GM12864 (cell line): Measurements from ENCODE around the gene SYNPO2L.

Experiments used
- DNase-seq: peaks from one replicate; pipeline ENCODE4 v3.0.0-alpha.2; 2011; ENCODE audit warnings: low read depth
- H3K4me3 ChIP-seq: 2 replicates; pipeline ENCODE4 v1.5.1; 2011; ENCODE audit warnings: mild to moderate bottlenecking, low read depth, low read length, control low read depth
- TF ChIP-seq, protein P1 (sequence below): IDR thresholded peaks from 2 replicates; pipeline ENCODE4 v1.5.1; 2011; ENCODE audit warnings: low read depth, mild to moderate bottlenecking, moderate library complexity, low read length, control low read depth, inconsistent platforms; ENCODE audit errors: missing control alignments

SYNPO2L gene

DNA sequence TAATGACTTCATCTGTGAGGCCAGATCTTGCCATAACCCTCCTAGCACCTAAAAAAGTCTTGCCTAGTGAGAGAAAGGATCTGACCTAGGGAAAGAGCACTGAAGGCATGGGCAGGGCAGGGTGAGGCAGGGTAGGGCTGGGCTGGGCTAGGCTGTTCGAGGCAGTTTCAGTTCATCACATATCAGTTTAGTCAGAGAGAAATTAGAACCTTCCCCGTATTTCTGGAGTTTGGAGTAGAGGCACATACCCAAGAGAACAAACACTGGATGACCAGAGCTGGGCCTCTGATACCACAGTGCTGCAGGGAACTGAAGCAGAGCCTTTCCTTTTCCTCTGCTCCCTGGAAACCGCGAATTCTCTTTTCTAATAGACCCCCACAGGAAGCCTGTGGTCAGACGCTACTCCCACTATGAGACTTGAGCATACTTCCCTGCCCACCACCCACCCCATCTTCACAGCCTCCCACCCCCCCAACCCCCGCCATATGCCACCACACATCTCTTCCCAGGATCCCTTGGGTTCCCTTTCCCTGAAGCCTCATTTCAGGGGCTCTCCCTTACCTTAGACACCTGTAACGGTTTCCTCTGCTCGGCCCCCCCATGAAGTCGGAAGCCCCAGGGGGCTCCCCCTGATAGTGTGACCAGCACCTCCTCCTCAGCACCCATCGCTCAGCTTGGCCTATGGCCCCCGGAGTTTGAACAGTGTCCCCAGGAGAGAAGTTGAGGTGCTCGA lies 406 bp downstream of the SYNPO2L start:
- no peak for DNase-seq
- TF ChIP-seq, protein P1, sequence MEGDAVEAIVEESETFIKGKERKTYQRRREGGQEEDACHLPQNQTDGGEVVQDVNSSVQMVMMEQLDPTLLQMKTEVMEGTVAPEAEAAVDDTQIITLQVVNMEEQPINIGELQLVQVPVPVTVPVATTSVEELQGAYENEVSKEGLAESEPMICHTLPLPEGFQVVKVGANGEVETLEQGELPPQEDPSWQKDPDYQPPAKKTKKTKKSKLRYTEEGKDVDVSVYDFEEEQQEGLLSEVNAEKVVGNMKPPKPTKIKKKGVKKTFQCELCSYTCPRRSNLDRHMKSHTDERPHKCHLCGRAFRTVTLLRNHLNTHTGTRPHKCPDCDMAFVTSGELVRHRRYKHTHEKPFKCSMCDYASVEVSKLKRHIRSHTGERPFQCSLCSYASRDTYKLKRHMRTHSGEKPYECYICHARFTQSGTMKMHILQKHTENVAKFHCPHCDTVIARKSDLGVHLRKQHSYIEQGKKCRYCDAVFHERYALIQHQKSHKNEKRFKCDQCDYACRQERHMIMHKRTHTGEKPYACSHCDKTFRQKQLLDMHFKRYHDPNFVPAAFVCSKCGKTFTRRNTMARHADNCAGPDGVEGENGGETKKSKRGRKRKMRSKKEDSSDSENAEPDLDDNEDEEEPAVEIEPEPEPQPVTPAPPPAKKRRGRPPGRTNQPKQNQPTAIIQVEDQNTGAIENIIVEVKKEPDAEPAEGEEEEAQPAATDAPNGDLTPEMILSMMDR = no peak
- H3K4me3 ChIP-seq = no peak overlapping the region

DNA sequence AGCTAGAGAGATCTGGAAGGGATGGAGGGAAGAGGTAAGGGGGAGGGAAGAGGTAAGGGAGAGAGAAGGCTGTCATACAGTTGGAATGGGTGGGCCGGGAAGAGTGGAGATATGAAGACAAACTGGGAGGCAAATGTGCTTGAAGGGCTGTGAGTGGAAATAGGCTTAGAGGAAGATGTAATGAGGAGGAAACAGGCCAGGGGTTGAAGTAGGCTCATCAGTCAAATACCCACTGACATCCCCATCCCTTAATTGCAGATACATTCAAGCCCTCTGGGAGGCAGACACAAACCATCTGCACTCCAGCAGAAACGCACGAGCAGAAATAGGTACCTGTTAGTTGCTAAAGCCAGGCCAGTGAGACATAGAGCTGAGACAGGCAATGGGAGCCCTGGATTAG lies 2.1 kb downstream of the SYNPO2L start:
- no peak overlapping the region for H3K4me3 ChIP-seq
- TF ChIP-seq, protein P1 = peak; percentile 29
- DNase-seq = no peak

DNA sequence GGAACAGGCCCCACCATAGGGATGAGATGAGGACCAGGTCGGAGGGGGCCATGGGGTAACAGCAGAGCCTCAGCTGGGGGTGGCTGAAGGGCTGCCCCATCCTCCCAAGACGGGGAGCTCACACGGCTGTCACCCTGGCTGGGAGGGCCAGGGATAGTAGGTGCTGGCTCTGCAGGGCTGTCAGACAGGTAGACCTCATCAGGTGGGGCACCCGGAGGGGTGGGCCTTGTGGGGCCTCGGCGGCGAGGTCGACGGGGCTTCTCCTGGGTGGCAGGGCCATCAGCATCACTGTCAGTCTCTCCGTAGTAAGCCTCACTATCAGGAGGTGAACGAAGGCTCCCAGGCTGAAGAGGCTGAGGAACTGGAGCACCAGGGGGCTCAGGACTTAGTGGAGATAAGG lies 2.6 kb downstream of the SYNPO2L start:
- no peak overlapping the region for H3K4me3 ChIP-seq
- no peak for DNase-seq
- TF ChIP-seq, protein P1 = no peak

DNA sequence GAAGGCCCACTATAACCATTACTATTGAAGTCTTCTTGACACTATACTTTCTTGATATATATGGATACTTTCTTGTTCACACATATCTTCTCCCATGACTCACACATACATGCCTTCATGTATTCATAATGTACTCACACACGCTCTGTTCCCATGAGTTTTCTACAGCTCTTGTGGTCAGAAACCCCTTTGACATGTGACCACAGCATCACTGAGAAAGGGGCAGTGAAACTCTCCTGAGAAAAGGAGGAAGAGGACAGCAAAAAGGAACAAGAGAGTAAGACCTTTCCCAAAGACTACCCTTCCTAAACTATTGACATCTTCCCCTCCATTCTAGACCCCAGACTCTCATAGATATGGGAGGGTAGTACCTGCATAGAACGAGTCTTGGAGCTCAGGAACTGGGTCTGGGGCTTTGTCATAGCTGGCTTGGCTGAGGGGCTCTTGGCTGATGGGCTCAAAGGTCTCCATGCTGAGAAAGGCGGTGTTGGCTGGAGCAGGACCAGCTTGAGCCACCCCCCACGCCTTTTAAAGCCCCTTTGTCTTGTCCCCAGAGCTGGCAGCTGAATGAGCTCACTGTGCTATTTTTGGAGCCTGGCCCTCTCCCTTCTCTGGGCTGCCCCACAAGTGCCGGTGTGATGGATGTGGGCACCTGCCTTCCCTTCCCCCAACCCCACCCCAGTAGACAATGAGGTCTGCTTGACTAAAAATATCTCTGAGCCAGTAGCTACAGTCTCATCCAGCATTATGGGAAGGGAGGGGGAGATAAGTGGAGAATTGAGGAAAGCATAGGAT lies 5.1 kb downstream of the SYNPO2L start:
- no peak for DNase-seq
- TF ChIP-seq, protein P1 = no peak
- H3K4me3 ChIP-seq = no peak overlapping the region

DNA sequence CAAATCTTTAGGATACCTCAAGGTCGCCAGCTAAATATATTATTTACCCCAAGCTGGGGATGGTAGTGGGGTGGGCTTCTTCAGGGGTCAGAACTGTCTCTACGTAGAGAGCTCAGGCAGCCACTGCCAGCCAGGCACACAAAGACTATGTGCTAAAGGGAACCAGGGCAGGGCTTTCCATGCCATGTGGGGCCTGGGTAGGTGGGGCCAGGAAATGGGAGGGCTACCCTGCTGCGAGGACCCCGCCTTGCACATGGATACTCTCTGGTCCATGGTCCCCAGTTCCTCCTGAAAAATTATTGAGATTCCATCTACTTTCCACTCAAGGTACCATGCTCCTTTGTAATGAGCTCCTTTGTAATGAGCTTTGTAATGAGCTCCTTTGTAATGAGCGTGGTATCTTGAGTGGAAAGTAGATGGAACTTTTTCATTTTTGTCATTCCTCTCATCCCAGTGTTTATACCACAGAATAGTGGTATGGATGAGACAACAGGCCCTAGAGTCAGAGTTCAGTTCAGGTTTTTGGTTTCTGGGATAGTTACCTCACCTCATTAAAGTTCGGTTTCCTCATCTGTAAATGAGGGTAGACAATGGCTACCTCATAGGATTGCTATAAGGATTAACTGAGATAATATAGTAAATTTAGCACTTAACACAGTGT lies 5.8 kb downstream of the SYNPO2L start:
- no peak overlapping the region for H3K4me3 ChIP-seq
- TF ChIP-seq, protein P1 = no peak
- DNase-seq = no peak

DNA sequence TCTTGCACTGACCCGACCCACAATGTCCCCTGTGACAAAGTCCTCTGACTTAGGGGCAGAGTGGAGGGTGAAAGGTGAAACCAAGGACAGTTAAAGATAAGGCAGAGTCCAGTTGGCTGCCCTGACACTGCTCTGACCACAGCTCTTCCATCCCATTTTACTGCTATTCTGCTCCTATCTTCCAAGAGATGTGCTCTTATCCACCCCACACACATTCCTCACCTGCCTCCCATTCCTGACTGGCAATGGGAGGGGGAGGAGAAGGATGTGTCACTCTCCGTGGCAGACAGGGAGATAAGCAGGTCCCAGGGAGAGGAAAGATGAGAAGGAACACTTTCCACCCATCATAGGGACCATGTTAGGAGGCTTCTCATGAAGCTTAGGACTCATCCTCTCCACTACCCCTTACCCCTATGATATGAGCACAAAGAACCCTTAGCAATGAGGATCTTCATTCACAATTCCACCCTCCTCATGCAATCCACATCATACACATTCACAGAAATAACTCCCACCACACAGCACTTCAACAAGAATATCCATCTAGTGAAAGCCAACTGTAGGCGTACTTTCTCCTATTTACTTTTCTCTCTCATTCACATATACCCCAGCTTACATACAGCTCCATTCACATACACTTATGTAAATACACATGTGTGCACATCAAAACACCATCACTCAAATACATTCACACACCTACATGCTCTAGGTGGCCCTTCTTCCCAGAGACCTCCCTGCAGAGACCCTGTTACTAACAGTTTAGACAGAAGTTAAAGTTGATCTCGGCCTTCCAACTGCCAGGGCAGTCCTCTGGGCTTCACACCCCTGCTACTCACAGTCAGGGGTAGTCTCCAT lies 6.6 kb downstream of the SYNPO2L start:
- no peak overlapping the region for H3K4me3 ChIP-seq
- no peak for DNase-seq
- TF ChIP-seq, protein P1 = no peak
